Measurements from ENCODE around the gene NUDCD3.

The NUDCD3 gene

GRCh38 chr7:44415510-44415909, 74.9 kb downstream of the NUDCD3 start:
- Histone ChIP-seq H3K9me3 (ENCODE audit: control insufficient read depth, insufficient read depth, low read length) (peaks cover 5% of the 10 kb centered on the region; the same call in 1 of the 2 replicates), H3F3A (ENCODE audit: control insufficient read depth, insufficient read depth) (peaks cover 3% of the 10 kb centered on the region; the same call in 1 of the 2 replicates), H3K27me3 (ENCODE audit: control insufficient read depth, low read length) (no peaks in the 10 kb centered on the region), H3K4me3 (ENCODE audit: low read length) (no peak overlapping the region), H3K27ac (ENCODE audit: low read depth, low read length) (no peak overlapping the region), H3K4me2 (ENCODE audit: low read length) (no peak overlapping the region), H3K36me3 (ENCODE audit: control insufficient read depth, low read length) (peaks cover 67% of the 10 kb centered on the region), H4K20me1 (ENCODE audit: control insufficient read depth, insufficient read depth, low read depth, low read length) (no peaks in the 10 kb centered on the region), H3K4me1 (ENCODE audit: control insufficient read depth, low read length) (peaks cover 40% of the 10 kb centered on the region), H3K79me2 (ENCODE audit: control insufficient read depth, low read length) (peaks cover 81% of the 10 kb centered on the region), H3K9me2 (replicated peaks; ENCODE audit: control insufficient read depth, low read length) (no peaks in the 10 kb centered on the region)
- TF ChIP-seq CTCF (IDR thresholded peaks at IDR 0.05; ENCODE audit: low read depth, low read length, poor library complexity, severe bottlenecking) (no peak), EZH2phosphoT487 (IDR thresholded peaks at IDR 0.05; ENCODE audit: borderline replicate concordance, low read length) (no peak)

- Histone ChIP-seq H3K4me3 (ENCODE audit: low read length) (no peak overlapping the region), H3K4me2 (ENCODE audit: low read length) (no peak overlapping the region), H3K79me2 (ENCODE audit: control insufficient read depth, low read length) (peaks cover 78% of the 10 kb centered on the region), H3K9me3 (ENCODE audit: control insufficient read depth, insufficient read depth, low read length) (peaks cover 5% of the 10 kb centered on the region; the same call in 1 of the 2 replicates), H3K27ac (ENCODE audit: low read depth, low read length) (no peak overlapping the region), H3K9me2 (replicated peaks; ENCODE audit: control insufficient read depth, low read length) (no peaks in the 10 kb centered on the region), H4K20me1 (ENCODE audit: control insufficient read depth, insufficient read depth, low read depth, low read length) (no peaks in the 10 kb centered on the region), H3K36me3 (ENCODE audit: control insufficient read depth, low read length) (peaks cover 67% of the 10 kb centered on the region), H3K4me1 (ENCODE audit: control insufficient read depth, low read length) (peaks cover 36% of the 10 kb centered on the region), H3K27me3 (ENCODE audit: control insufficient read depth, low read length) (no peaks in the 10 kb centered on the region), H3F3A (ENCODE audit: control insufficient read depth, insufficient read depth) (peaks cover 3% of the 10 kb centered on the region; the same call in 1 of the 2 replicates)
- TF ChIP-seq EZH2phosphoT487 (IDR thresholded peaks at IDR 0.05; ENCODE audit: borderline replicate concordance, low read length), result no peak
- TF ChIP-seq CTCF (IDR thresholded peaks at IDR 0.05; ENCODE audit: low read depth, low read length, poor library complexity, severe bottlenecking), result no peak
These were observed 75.4 kb downstream of the NUDCD3 start for GRCh38 chr7:44415047-44415446.

DNA sequence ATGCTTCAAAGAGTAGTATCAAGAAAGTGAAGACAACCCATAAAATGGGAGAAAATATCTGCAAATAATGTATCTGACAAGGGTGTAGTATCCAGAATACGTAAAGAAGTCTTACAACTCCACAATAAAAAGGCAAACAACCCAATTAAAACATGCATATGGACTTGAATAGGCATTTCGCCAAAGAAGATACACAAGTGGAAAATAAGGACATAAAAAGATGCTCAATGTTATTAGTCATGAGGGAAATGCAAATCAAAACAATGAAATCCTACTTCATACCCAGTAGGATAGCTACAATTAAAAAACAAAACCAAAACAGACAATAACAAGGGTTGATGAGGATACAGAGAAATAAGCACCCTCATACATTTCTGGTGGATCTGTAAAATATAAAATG, 79.2 kb downstream of the NUDCD3 start:
- no peak overlapping the region for H3K4me3 ChIP-seq (ENCODE audit: low read length)
- 0 out of 2 replicates have a peak, but pooled peaks cover 3% of the 10 kb centered on the region for H3F3A ChIP-seq (ENCODE audit: control insufficient read depth, insufficient read depth)
- no peak for TF ChIP-seq CTCF (IDR thresholded peaks at IDR 0.05; ENCODE audit: low read depth, low read length, poor library complexity, severe bottlenecking)
- no peaks in the 10 kb centered on the region for H3K27me3 ChIP-seq (ENCODE audit: control insufficient read depth, low read length)
- H3K9me3 ChIP-seq (ENCODE audit: control insufficient read depth, insufficient read depth, low read length), result peaks cover 5% of the 10 kb centered on the region; the same call in 1 of the 2 replicates
- peaks cover 6% of the 10 kb centered on the region; the same call in 1 of the 2 replicates for H3K4me1 ChIP-seq (ENCODE audit: control insufficient read depth, low read length)
- peaks cover 74% of the 10 kb centered on the region for H3K79me2 ChIP-seq (ENCODE audit: control insufficient read depth, low read length)
- H3K9me2 ChIP-seq (replicated peaks; ENCODE audit: control insufficient read depth, low read length), result no peaks in the 10 kb centered on the region
- H3K27ac ChIP-seq (ENCODE audit: low read depth, low read length), result no peak overlapping the region
- no peak overlapping the region for H3K4me2 ChIP-seq (ENCODE audit: low read length)
- H3K36me3 ChIP-seq (ENCODE audit: control insufficient read depth, low read length), result peaks cover 44% of the 10 kb centered on the region
- H4K20me1 ChIP-seq (ENCODE audit: control insufficient read depth, insufficient read depth, low read depth, low read length), result no peaks in the 10 kb centered on the region
